GM10266 (cell line): ENCODE data around the gene CYFIP1.

Experiments used
- DNase-seq: peaks from one replicate; pipeline ENCODE4 v3.0.0; 2012; ENCODE audit errors: extremely low spot score
- CTCF ChIP-seq: IDR thresholded peaks from 2 replicates; pipeline ENCODE4 v1.5.1; 2012; ENCODE audit warnings: mild to moderate bottlenecking, low read depth; ENCODE audit not compliant: control insufficient read depth, insufficient read depth; ENCODE audit errors: missing control alignments

CYFIP1 gene

DNA sequence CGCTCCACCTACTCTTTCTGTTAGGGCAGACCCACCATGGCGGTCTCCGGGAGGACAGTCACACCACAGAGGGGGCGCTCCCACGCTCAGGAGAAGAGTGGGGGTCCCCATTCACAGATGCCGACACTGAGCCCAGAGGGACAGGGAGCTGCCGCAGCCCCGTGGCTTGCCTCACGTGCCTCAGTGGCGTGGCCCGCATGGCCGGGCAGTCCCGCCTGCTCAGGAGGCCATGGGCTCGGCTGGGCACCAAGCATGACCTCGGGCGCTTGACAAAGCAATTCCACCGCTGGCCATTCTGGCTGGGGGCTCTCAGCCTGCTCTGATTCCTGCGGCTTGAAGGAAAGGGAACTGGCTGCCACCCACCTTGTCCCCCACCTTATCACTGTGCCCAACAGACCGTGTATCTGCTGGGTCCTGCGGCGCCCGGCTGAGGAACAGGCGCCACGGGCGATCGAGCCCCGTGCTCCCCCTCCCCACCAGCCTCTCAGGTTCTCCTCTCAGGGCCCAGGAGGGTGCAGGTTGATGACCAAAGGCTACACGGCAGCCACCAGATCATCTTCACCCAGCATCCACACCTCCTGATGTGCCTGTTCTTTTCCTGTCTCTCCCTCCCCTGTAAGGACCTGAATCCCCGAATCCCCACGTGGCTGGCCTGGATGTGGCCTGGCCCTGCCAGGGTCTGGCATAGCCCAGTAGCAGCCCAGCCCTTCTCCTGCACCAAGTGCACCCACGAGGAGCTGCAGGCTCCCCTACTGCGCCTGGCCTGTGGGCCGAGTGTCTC, 20.7 kb downstream of the CYFIP1 start:
- DNase-seq: no peak
- TF ChIP-seq CTCF: no peak

- DNase-seq: no peak
- TF ChIP-seq CTCF: no peak
These were observed 21.5 kb downstream of the CYFIP1 start for GRCh38 chr15:22958487-22959280.

- TF ChIP-seq CTCF: no peak
- no peak for DNase-seq
These were observed 23.2 kb downstream of the CYFIP1 start for GRCh38 chr15:22956978-22957260.

GRCh38 chr15:22956257-22956977, 23.8 kb downstream of the CYFIP1 start:
- no peak for DNase-seq
- TF ChIP-seq CTCF: no peak

GRCh38 chr15:22955544-22956119, 24.5 kb downstream of the CYFIP1 start:
- TF ChIP-seq CTCF: no peak
- DNase-seq: no peak

GRCh38 chr15:22954798-22955543, 25.2 kb downstream of the CYFIP1 start:
- no peak for DNase-seq
- no peak for TF ChIP-seq CTCF
